Osteocyte (in vitro differentiated cells): Measurements from ENCODE around the gene LRRC70. TPM values are rescaled to one million over a fixed set of nuclear protein-coding genes. Genes with fewer than 3 reads are reported as not detected.

Experiments used
- DNase-seq: peaks from one replicate; pipeline ENCODE4 v3.0.0; 2021; ENCODE audit warnings: mixed read lengths; ENCODE audit not compliant: unreplicated experiment; ENCODE audit errors: extremely low spot score
- H3K27ac Mint-ChIP-seq: one replicate; pipeline ENCODE4 v1.8.0; 2021; ENCODE audit warnings: mild to moderate bottlenecking, mixed read lengths; ENCODE audit not compliant: unreplicated experiment
- H3K27me3 Mint-ChIP-seq: one replicate; pipeline ENCODE4 v1.8.0; 2021; ENCODE audit warnings: mixed read lengths; ENCODE audit not compliant: unreplicated experiment
- H3K36me3 Mint-ChIP-seq: one replicate; pipeline ENCODE4 v1.8.0; 2021; ENCODE audit warnings: mixed read lengths; ENCODE audit not compliant: unreplicated experiment
- H3K4me1 Mint-ChIP-seq: one replicate; pipeline ENCODE4 v1.8.0; 2021; ENCODE audit warnings: mixed read lengths; ENCODE audit not compliant: unreplicated experiment
- H3K4me3 Mint-ChIP-seq: one replicate; pipeline ENCODE4 v1.8.0; 2021; ENCODE audit warnings: mild to moderate bottlenecking, moderate library complexity, mixed read lengths; ENCODE audit not compliant: unreplicated experiment
- H3K9me3 Mint-ChIP-seq: one replicate; pipeline ENCODE4 v1.8.0; 2021; ENCODE audit warnings: mixed read lengths; ENCODE audit not compliant: unreplicated experiment
- CTCF ChIP-seq: fragments of 200-600 bp; sonication (generic); IDR thresholded peaks from 2 replicates; pipeline ENCODE4 v1.5.0; 2021; ENCODE audit warnings: antibody characterized with exemption, mild to moderate bottlenecking, moderate library complexity
- total RNA-seq: library from RNA; stranded (reverse); gene quantifications from 2 replicates; pipeline ENCODE4 v1.2.1, GENCODE V29; 2021

Gene LRRC70
- total RNA-seq, 1 donor from 2014 or later, result 0.73 TPM

- no peaks in the 10 kb centered on the region for H3K9me3 Mint-ChIP-seq
- H3K27ac Mint-ChIP-seq, result no peak overlapping the region
- no peaks in the 10 kb centered on the region for H3K27me3 Mint-ChIP-seq
- H3K4me3 Mint-ChIP-seq, result no peak overlapping the region
- no peak for DNase-seq
- no peak for TF ChIP-seq CTCF
- H3K4me1 Mint-ChIP-seq, result no peaks in the 10 kb centered on the region
- peaks cover 5% of the 10 kb centered on the region for H3K36me3 Mint-ChIP-seq
Observed at GRCh38 chr5:62627901-62628300, 49.3 kb downstream of the LRRC70 start.

Other genes starting within 250 kb of the LRRC70 start
- 19.5 and 20.3 TPM in 2 replicates for gene DIMT1, start 174.9 kb upstream of the LRRC70 start, total RNA-seq
- gene IPO11, start 166.1 kb upstream of the LRRC70 start, total RNA-seq, result 29.9 and 30.6 TPM in 2 replicates